HT-29 (cell line): Measurements from ENCODE around the gene SYCP2. TPM values are rescaled to one million over a fixed set of nuclear protein-coding genes. Genes with fewer than 3 reads are reported as not detected.

Experiments used
- DNase-seq: peaks from one replicate; pipeline ENCODE4 v3.0.0-alpha.2; 2015; ENCODE audit warnings: low spot score
- total RNA-seq: library from RNA; depleted of rRNA; stranded (reverse); fragments of >200 nt; shearing (Covaris generic); gene quantifications from 2 replicates; pipeline ENCODE4 v1.2.3, GENCODE V29; 2014

SYCP2 gene
- total RNA-seq, 1 experiment from 2014 or later = 0.69 TPM

DNA sequence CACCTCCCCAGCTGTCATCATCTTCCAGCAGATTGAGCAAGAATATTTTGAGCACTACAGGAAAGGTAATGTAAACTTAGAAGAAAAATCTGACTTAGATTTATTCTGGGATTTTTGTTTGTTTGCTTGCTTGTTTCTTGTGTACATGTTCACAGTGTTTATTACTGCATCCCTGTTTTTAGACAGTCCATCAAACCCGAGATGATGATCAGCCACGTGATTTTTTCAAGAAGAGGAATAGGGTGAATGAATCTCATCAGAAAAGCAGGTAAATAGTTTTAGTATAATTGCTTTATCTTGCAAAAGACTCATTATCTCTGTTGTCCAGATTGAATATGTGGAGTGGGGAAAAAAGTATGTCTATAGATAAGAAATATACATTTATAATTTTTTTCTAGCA, 8.8 kb upstream of the SYCP2 start:
- DNase-seq = no peak

DNA sequence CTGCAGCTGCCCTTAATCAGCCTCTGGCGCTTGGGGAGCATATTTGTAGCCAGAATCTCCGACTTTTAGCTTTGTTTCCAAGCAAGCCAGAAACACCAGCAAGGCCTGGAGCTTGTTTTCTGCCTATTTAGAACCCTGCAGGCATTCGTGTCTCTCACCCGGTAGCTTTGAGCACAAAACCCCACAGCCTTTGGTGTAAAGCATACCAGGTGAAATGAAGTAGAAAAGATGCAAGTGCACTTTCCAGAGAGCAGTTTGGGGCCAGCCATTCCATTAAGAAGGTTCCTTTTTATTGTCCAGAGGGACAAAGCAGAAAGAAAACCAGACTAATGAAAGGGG, 7.5 kb upstream of the SYCP2 start:
- no peak for DNase-seq

DNA sequence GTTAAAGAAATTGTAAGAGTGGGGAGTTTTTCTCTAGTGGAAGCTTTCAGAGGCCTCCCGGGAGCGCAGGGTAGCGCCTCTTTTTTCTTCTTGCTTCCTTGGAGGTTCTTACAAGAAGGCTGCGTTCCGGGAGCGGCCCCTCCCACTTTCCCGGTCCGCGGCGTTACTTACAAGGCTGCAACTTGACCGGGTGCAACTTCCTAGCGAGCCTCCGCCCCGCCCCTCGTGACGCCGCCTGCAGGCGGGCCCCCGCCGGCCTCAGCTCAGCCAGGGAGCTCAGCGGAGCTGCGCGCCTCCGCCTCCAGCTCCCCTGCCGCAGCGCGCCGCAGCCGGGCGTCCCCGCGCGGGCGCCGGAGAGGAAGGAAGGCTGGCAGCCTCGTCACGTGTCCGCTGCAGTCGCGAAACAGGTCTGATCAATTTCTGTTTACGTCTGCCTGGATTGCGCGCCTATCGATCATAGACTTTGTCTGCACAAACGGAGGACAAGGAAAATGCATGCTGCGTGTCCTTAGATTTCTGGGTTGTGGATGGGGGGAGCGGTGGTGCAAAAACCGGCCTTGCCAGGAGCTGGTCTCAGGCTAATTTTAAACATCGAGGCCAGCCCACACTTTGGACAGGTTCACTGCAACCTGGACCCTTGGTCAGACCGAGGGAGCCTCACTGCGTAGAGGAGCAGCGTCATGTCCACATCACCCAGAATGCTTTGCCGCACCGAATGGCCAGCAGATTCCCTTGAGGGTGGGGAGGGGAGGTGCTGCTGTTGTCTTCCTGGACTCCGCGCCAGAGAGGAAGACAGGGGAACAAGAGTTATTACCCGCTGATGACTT, 6.9 kb upstream of the SYCP2 start, which contains the start of the genes FAM217B and PPP1R3D:
Gene FAM217B, plus strand, starts transcription at position 261 of the 827 bp plus-strand sequence. CDS start 3,555 bp downstream, outside the sequence.
Gene PPP1R3D, minus strand, starts transcription at position 177 of the 827 bp plus-strand sequence. CDS start 374 bp downstream, outside the sequence.
- peak; percentile 98 for DNase-seq

DNA sequence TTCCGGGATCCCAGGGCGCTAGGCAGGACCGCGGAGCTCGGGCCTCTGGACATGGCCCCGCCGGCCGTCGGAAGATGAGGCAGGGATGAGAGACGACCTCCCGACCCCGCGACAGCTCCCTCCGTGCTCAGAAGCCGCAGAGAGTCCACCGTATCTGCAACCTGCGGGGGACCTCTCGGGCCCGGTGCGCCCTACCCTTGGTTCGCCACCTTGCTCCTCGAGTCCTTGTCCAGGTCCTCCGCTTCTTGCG, 6.4 kb upstream of the SYCP2 start:
- no peak for DNase-seq

DNA sequence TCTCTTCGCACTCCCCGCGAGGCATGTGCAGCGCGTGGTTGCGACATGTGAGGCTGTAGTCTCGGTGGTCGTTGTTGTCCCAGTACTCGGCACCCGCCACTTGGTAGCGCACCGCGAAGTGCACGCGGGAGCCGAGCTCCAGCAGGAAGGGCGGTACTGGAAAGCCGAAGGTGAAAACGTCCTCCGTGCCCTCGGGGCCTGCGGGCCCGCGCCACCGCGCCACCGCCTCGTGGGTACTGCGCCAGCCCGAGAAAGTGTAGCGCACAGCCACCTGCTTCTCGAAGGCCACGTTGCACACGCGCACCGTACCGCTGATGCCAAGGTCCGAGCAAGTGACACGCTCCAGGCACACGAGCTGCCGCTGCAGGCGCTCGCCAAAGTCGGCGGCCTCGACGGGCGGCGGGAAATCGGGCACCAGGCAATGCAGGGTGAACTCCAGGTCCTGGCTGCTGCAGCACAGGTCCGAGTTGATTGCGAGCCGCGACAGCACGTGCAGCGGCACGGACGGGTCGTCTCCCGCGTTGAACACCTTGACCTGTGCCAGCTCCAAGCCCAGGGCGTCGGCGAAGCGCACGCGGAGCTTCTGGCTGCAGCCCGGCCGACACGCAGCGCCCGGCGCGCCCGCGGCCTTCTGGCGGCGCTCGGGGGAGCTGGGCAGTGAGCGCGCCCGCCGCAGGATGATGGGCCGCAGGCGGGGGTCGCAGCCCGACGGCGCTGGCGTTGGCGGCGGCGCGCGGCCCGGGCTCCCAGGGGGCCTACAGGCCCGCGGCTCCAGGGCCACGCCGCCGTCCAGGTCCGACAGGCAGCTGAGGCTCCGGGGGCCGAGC, 5.8 kb upstream of the SYCP2 start:
- DNase-seq = peak; percentile 49

DNA sequence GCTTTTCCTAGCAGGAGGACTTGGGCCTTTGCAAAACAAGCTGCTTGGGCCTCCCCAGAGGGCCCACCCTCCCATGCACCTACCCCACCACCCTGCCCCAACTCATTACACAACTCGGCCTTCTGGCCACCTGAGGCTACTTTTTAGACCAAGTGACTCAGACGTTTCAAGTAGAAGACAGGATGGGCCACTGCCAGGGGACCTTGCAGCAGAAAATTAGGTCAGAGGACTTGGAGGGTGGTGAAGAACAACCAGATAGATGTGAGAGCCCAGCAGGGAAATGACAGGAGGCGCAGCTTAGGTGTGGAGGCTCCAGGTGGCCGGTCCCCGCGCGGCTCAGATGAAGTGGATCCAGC, 5.2 kb upstream of the SYCP2 start:
- DNase-seq = peak; percentile 65

DNA sequence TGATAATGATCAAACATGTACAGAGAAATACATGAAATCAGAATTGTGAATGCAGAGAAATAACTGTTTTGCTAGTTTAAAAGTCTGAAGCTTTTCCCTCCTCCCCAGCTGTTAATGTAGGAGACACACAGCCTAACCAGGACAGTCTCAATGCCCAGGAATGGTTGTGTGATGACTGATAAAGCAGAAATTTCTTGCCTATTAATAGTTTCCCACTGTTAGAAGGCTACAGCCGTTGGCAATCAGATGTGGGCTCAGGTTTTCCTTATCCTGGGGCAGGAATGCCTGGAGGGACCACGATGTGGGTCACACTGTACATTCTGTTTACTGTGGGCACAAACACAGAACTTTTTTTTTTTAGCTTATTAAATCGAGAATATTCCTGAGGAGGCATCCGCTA, 4.8 kb upstream of the SYCP2 start:
- DNase-seq = no peak

DNA sequence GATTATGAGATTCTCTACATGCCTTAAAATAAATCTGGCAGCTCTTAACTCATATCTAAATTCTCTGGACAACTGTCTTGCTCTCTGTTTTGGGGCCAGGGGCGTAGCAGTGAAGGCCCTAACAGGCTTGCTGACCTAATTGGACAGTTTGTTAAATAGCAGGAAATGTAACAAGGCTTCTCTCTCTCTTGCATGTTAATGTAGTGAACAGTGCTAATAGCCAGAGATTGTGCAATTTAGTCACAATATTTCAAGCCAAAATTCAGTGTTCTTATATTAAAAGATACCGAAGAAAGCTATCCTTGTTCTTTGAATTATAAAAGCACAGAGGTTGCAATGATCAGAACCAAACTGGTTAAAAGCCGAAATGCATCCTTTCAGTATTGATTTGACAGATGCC, 3.7 kb upstream of the SYCP2 start:
- no peak for DNase-seq

DNA sequence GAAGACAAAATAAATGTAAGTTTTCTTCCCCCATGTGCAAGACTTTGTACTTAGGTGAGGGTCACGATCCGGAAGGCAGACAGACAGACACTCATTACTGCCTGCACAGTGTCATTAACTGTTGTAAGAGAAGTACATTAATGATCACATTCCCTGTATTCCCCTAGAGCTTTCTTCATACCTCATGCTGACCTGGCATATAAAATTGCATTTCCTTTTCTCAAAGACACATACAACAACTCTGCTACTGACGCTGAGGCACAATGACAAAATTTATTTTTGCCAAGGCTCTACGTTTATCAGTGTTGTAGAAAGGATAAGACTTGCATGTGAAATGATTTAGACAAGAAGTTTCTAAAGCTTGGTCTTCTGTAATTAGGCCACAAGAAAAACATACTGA, 3.0 kb upstream of the SYCP2 start:
- no peak for DNase-seq

DNA sequence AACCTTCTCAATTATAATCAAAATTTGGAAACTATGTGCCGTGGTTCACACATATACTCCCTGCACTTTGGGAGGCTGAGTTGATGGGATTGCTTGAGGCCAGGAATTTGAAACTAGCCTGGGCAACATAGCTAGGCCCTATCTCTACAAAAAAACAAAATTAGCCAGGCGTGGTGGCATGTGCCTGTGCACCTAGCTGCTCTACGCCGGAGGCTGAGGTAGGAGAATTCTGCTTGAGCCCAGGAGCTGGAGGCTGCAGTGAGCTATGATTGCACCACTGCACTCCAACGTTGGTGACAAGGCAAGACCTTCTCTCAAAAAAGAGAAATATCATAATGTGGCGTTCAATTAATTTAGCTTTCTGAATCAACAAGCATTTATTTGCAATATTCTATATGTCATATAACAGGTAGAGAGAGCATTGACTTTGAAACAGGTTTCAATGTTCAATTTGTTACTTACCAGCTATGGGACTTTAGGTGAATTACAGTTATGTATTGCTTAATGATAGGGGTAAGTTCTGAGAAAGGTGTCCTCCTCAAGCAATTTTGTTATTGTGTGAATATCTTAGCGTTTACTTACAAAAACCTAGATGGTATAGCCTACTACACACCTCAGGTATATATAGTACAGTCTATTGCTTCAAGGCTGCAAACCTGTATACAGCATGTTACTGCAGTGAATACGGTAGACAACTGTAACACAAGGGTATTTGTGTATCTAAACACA, 2.2 kb upstream of the SYCP2 start:
- DNase-seq = no peak

DNA sequence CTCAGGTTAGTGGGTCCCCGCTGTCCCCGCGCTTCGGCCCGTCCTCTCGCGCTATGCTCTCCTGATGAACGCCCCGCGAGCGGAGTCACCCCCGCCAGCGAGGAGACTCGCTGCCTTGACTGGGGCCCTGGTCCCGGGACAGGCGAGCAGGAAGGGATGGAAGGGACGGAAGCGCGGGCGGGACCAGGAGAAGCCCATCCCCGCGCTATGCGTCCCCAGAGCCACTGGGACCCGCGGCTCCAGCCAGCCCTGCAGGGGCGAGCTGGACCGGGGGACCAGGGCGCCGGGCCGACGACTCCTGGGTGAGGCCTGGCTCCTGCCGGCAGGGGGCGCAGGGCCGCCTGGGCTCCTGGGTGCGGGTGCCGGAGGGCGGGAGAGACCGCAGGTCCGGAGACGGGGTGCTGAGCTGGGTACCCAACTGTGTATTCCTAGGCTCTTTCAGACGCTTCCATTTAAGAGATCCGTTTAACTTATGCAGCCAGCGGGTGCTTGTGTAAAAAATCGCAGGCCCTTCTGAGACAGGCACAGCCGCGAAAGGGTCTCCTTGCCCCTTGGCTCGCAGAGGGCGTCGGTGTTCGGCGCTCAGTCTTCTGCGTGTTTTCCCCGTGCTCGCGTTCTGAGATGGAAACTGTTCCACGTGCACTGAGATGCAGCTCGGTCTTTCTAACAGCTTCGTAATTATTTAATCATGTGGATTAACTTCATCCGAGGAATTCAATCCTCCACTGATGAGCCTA, 580 bp upstream of the SYCP2 start:
- no peak for DNase-seq

DNA sequence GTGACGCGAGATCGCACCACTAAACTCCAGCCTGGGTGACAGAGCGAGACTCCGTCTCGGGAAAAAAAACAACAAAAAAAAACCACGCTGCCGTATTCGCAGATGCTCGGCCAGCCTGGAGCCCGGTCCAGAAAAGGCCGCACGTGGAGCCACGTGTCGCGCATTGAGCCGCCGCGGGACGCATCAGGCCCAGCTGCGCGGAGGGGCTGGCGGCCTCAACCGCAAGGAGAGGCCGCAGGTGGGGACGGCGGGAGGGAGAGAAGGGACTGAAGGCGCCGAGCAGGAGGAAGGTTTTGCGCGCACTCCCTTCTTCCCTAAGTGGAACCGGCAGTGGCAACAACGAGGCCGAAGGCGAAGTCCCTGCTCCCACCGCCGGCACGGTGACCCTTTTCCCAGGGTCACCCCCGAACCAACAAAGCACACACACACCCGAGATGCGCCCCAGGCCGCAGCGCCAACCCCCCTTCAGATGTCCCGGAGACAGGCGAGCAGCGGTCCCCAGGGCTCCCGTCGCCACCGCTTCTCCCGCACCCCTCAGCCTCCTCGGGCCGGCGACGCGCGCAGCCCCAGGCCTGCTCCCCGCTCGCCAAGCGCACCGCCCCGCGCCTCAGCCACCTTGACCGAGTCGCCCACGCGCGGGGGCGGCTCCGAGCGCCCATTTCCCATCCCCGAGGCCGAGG, 681 bp downstream of the SYCP2 start:
- DNase-seq = no peak

DNA sequence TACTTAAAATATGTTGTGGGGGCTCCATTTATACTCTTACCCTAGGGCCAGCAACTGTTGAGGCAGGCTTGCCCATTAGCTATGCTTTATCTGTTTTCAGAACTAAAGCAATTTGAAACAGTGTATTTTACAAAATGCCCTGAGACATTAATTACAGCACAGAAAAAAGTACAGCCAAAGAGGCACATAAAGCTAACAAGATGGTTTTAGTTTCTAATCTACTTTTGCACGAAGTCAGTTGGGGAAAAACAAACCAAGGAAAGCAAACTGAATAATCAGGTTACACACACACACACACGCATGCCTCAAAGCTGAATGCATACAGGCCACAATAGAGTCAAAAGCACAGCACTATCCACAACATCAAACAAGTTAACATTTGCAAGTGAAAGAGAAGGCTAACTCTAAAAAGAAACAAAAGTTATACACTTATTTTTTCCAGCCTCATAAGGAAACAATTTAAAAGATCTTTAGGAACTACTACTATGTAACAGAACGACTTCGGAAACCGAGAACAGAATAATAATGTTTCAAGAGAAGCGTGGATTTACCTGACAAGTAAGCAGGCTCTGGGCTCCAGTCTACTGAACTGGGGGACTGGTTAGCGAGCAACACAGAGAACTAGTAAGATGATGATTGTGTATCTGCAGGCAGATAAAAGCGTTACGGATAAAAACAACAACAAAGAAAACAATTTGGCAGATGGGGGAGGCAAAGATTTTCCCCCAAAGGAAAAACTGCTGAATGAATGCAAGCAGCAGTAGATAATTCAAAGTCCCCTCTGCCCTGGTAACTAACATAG, 1.7 kb downstream of the SYCP2 start:
- no peak for DNase-seq

DNA sequence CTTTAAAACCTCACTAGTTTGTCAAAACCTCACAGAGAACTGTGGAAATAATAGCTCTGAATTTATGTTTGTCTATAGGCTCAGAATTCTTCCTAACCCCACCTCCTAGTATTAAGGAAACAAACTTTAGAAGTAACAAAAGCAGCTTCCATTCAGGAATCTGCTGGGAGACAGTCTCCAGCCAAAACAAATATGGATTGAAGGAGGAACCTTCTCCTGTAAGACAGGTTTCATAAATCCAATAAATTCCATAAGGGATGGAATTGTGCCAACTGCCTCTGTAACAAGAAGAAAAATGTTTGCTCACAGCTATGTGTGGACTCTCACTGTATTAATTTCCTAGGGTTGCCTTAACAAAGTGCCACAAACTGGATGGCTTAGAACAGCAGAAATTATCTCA, 7.5 kb downstream of the SYCP2 start:
- peak; percentile 97 for DNase-seq

DNA sequence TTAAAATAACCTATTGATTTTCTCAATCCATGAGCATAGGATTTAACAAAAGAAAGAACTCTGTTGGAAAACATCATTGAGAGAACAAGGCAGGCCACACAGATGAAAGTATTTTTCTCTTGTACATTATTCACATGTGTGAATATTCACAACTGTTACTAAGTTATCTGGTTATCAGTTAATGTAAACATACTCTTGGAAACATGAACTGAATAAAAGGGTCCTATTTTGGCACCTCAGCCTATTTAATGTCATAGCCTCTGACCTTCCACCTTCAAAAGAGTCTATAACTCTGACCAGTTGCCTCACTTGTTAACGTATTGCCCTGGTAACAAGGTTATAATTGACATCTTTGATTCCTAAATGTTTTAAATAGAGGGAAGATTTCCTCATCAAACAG, 8.1 kb downstream of the SYCP2 start:
- DNase-seq = no peak

DNA sequence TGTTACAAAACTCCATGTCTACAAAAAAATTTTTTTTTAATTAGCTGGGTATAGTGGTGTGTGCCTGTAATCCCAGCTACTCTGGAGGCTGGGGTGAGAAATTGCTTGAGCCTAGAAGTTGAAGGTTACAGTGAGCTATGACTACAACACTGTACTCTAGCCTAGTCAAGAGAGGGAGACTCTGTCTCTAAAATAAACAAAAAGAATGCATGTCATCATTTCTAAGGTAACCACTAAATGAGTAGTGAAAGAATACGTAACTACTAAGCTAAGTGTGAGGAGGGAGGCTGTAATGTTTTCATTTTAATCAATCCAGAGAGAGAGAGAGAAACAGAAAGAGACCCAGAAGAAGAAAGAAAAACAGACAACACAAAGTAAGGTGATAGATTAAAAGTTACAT, 9.9 kb downstream of the SYCP2 start:
- no peak for DNase-seq

DNA sequence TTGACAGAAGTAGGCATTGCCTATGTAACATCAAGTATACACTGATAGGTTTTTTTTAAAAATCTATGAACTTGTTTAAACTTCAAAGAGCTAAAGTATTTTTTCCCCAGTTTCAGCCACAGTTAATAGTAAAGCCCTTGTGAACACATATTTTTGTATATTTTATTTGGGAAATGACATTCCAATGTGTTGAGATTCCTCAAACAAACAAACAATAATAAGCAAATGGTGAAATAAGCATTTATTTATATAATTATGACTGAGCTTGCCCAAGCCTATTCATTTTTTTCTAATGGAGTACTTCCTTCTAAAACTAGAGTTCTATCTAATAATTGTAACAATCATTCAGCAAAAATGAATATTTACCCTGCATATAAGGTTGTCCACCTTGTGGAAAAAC, 12.5 kb downstream of the SYCP2 start:
- no peak for DNase-seq

DNA sequence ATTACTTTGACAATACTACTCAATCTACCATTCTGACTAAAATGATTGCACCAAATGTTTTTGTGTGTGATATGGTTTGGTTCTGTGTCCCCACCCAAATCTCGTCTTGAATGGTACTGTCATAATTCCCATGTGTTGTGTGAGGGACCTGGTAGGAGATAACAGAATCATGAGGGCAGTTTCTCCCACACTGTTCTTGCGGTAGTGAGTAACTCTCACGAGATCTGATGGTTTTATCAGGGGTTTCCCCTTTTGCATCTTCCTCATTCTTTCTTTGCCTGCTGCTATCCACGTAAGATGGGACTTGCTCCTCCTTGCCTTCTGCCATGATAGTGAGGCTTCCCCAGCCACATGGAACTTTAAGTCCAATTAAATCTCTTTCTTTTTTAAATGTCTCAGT, 20.8 kb downstream of the SYCP2 start:
- no peak for DNase-seq

DNA sequence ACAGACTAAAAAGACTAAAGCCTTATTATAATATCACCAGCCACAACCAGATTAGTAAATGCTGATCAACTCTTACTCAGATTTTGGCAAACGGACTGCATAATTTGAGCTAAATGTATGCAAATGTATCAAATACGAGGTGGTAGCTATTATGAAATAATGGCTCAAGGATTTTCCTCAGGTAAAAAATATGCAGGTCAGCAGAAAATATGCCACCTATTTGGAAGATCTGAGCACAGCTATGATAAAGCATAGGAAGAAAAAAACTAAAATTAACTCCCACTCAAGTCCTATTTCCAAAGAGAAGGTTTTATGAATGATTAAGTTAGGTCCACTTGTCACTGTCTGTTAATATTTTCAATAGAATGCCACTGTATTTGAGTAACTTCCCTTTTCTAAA, 22.4 kb downstream of the SYCP2 start:
- DNase-seq = no peak

DNA sequence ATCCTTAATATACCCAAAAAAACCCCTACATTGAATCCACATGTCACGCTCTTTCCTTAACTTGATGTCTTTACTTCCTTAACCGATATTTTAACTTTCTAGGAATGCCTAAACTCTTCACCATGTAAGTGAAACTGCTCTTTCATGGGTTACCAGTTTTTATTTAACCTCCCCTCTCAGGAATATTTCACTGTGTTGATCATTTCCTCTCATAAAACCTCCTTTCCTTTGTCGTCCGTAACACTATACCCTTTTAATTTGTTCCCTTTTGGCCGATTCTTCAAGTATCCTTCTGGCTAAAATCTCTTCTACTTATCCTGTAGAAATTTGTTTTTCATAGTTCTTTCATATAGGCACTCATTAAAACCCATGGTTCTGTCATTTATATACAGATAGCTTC, 24.6 kb downstream of the SYCP2 start:
- DNase-seq = no peak
